Stomach smooth muscle (tissue), 2 donors: ENCODE results near the gene PRKCB.

Experiments used
- H3K27ac ChIP-seq: one replicate; pipeline ENCODE4 v1.7.0; 2013; ENCODE audit warnings: mild to moderate bottlenecking, low read length, inconsistent platforms
- H3K27me3 ChIP-seq, 2 donors: one replicate each; pipeline ENCODE4 v1.7.0; 2013; ENCODE audit warnings: low read length in 2 of 2; ENCODE audit not compliant: insufficient read depth in 2 of 2, control insufficient read depth in 1 of 2
- H3K36me3 ChIP-seq, 2 donors: one replicate each; pipeline ENCODE4 v1.7.0; 2013; ENCODE audit warnings: low read length in 2 of 2; ENCODE audit not compliant: control insufficient read depth in 2 of 2, insufficient read depth in 2 of 2
- H3K4me1 ChIP-seq: one replicate; pipeline ENCODE4 v1.7.0; 2013; ENCODE audit warnings: low read length; ENCODE audit not compliant: control insufficient read depth, insufficient read depth
- H3K4me3 ChIP-seq, 2 donors: one replicate each; pipeline ENCODE4 v1.7.0; 2013; ENCODE audit warnings: low read length in 2 of 2
- H3K9ac ChIP-seq, 2 donors: one replicate each; pipeline ENCODE4 v1.7.0; 2013; ENCODE audit warnings: low read length in 2 of 2, mild to moderate bottlenecking in 1 of 2
- H3K9me3 ChIP-seq, 2 donors: one replicate each; pipeline ENCODE4 v1.7.0; 2013; ENCODE audit warnings: low read length in 2 of 2; ENCODE audit not compliant: control insufficient read depth in 2 of 2
- donor health status: healthy.
- donor health status: Pancreatic carcinoma.

Gene PRKCB

GRCh38 chr16:24168856-24169255 lies 333.1 kb downstream of the PRKCB start:
- H3K36me3 ChIP-seq = peaks cover 0 to 6% of the 10 kb centered on the region in 2 donors
- no peaks in the 10 kb centered on the region for H3K4me1 ChIP-seq
- H3K9me3 ChIP-seq = no peaks in the 10 kb centered on the region
- H3K9ac ChIP-seq = no peak overlapping the region
- no peak overlapping the region for H3K27ac ChIP-seq
- no peak overlapping the region for H3K4me3 ChIP-seq
- H3K27me3 ChIP-seq = no peaks in the 10 kb centered on the region

GRCh38 chr16:24170407-24170806 lies 334.6 kb downstream of the PRKCB start:
- Histone ChIP-seq H3K9me3 (no peaks in the 10 kb centered on the region), H3K27ac (no peak overlapping the region), H3K27me3 (no peaks in the 10 kb centered on the region), H3K36me3 (peaks cover 0 to 7% of the 10 kb centered on the region in 2 donors), H3K9ac (no peak overlapping the region), H3K4me3 (no peak overlapping the region), H3K4me1 (no peaks in the 10 kb centered on the region)

GRCh38 chr16:24174504-24174903 lies 338.7 kb downstream of the PRKCB start:
- Histone ChIP-seq H3K36me3 (peaks cover 0 to 7% of the 10 kb centered on the region in 2 donors), H3K4me3 (no peak overlapping the region), H3K9me3 (no peaks in the 10 kb centered on the region), H3K4me1 (no peaks in the 10 kb centered on the region), H3K27me3 (no peaks in the 10 kb centered on the region), H3K27ac (no peak overlapping the region), H3K9ac (no peak overlapping the region)

GRCh38 chr16:24174957-24175356 lies 339.2 kb downstream of the PRKCB start:
- H3K27ac ChIP-seq = no peak overlapping the region
- H3K27me3 ChIP-seq = no peaks in the 10 kb centered on the region
- peaks cover 0 to 7% of the 10 kb centered on the region in 2 donors for H3K36me3 ChIP-seq
- no peaks in the 10 kb centered on the region for H3K4me1 ChIP-seq
- no peaks in the 10 kb centered on the region for H3K9me3 ChIP-seq
- H3K9ac ChIP-seq = no peak overlapping the region
- no peak overlapping the region for H3K4me3 ChIP-seq

GRCh38 chr16:24178496-24178895 lies 342.7 kb downstream of the PRKCB start:
- Histone ChIP-seq H3K4me1 (no peaks in the 10 kb centered on the region), H3K27ac (no peak overlapping the region), H3K4me3 (no peak overlapping the region), H3K9ac (no peak overlapping the region), H3K36me3 (peaks cover 6 to 9% of the 10 kb centered on the region in 2 donors), H3K27me3 (no peaks in the 10 kb centered on the region), H3K9me3 (no peaks in the 10 kb centered on the region)

GRCh38 chr16:24180451-24180850 lies 344.7 kb downstream of the PRKCB start:
- Histone ChIP-seq H3K27me3 (no peaks in the 10 kb centered on the region), H3K4me3 (no peak overlapping the region), H3K27ac (no peak overlapping the region), H3K9me3 (no peaks in the 10 kb centered on the region), H3K4me1 (no peaks in the 10 kb centered on the region), H3K36me3 (peaks cover 8% of the 10 kb centered on the region in 2 donors), H3K9ac (no peak overlapping the region)

GRCh38 chr16:24188021-24188542 lies 352.3 kb downstream of the PRKCB start:
- peaks cover 7 to 19% of the 10 kb centered on the region in 2 donors for H3K36me3 ChIP-seq
- no peaks in the 10 kb centered on the region for H3K4me1 ChIP-seq
- H3K9me3 ChIP-seq = no peaks in the 10 kb centered on the region
- H3K4me3 ChIP-seq = no peak overlapping the region
- no peaks in the 10 kb centered on the region for H3K27me3 ChIP-seq
- H3K27ac ChIP-seq = no peak overlapping the region
- no peak overlapping the region for H3K9ac ChIP-seq

GRCh38 chr16:24188751-24189318 lies 353.1 kb downstream of the PRKCB start:
- no peak overlapping the region for H3K4me3 ChIP-seq
- H3K27me3 ChIP-seq = no peaks in the 10 kb centered on the region
- no peaks in the 10 kb centered on the region for H3K4me1 ChIP-seq
- no peaks in the 10 kb centered on the region for H3K9me3 ChIP-seq
- H3K36me3 ChIP-seq = peaks cover 7 to 19% of the 10 kb centered on the region in 2 donors
- H3K27ac ChIP-seq = no peak overlapping the region
- H3K9ac ChIP-seq = no peak overlapping the region

- Histone ChIP-seq H3K4me1 (no peaks in the 10 kb centered on the region), H3K4me3 (no peak overlapping the region), H3K9me3 (no peaks in the 10 kb centered on the region), H3K9ac (no peak overlapping the region), H3K27ac (no peak overlapping the region), H3K27me3 (no peaks in the 10 kb centered on the region), H3K36me3 (peaks cover 7 to 19% of the 10 kb centered on the region in 2 donors)
Measured at GRCh38 chr16:24189941-24190340, 354.2 kb downstream of the PRKCB start.

- Histone ChIP-seq H3K27ac (no peak overlapping the region), H3K27me3 (no peaks in the 10 kb centered on the region), H3K9me3 (no peaks in the 10 kb centered on the region), H3K9ac (no peak overlapping the region), H3K4me3 (no peak overlapping the region), H3K4me1 (no peaks in the 10 kb centered on the region), H3K36me3 (peaks cover 7 to 13% of the 10 kb centered on the region in 2 donors)
Measured at GRCh38 chr16:24191876-24192402, 356.2 kb downstream of the PRKCB start.

- no peak overlapping the region for H3K27ac ChIP-seq
- H3K36me3 ChIP-seq = peaks cover 7 to 13% of the 10 kb centered on the region in 2 donors
- no peaks in the 10 kb centered on the region for H3K4me1 ChIP-seq
- no peaks in the 10 kb centered on the region for H3K9me3 ChIP-seq
- no peak overlapping the region for H3K9ac ChIP-seq
- H3K27me3 ChIP-seq = no peaks in the 10 kb centered on the region
- H3K4me3 ChIP-seq = no peak overlapping the region
Measured at GRCh38 chr16:24195221-24195620, 359.4 kb downstream of the PRKCB start.
